Tibial nerve (tissue), 4 donors: ENCODE results near the gene ANXA10. TPM values are rescaled to one million over a fixed set of nuclear protein-coding genes. Genes with fewer than 3 reads are reported as not detected.

Experiments used
- DNase-seq, 2 donors: peaks; one replicate each; pipeline ENCODE4 v3.0.0-alpha.2; 2019; ENCODE audit warnings: low spot score in 2 of 2
- H3K27ac ChIP-seq, 4 donors: fragments of 200-600 bp; sonication (generic) in 3 of 4; one replicate each; pipeline ENCODE4 v1.5.1; 2017 to 2019; ENCODE audit warnings: mild to moderate bottlenecking in 1 of 4
- H3K27me3 ChIP-seq, 2 donors: fragments of 200-600 bp; sonication (generic) in 1 of 2; one replicate each; pipeline versions ENCODE4 v1.5.1 to v1.6.0; 2017 to 2019
- H3K36me3 ChIP-seq, 3 donors: fragments of 200-600 bp; sonication (generic); one replicate each; pipeline ENCODE4 v1.5.1; 2018 to 2019
- H3K4me1 ChIP-seq, 4 donors: fragments of 200-600 bp; sonication (generic) in 3 of 4; one replicate each; pipeline ENCODE4 v1.5.1; 2017 to 2019
- H3K4me3 ChIP-seq, 4 donors: fragments of 200-600 bp; sonication (generic) in 3 of 4; one replicate each; pipeline ENCODE4 v1.5.1; 2017 to 2019; ENCODE audit warnings: mild to moderate bottlenecking in 1 of 4, moderate library complexity in 1 of 4
- H3K9me3 ChIP-seq, 4 donors: fragments of 200-600 bp; sonication (generic) in 3 of 4; one replicate each; pipeline ENCODE4 v1.5.1; 2017 to 2019
- CTCF ChIP-seq, 5 experiments: fragments of 200-600 bp in 3 of 5; fragments of 450-650 bp in 2 of 5; sonication (generic) in 3 of 5; IDR thresholded peaks; one replicate each; pipeline ENCODE4 v1.5.1; 2016 to 2019; ENCODE audit warnings: antibody characterized with exemption in 5 of 5, mild to moderate bottlenecking in 3 of 5, moderate library complexity in 2 of 5
- EP300 ChIP-seq, 2 donors: sonication (generic); formaldehyde crosslinking; IDR thresholded peaks; one replicate each; pipeline ENCODE4 v1.6.1; 2017; ENCODE audit warnings: antibody characterized with exemption in 2 of 2, mild to moderate bottlenecking in 1 of 2
- POLR2A ChIP-seq, 2 donors: fragments of 450-650 bp; IDR thresholded peaks; one replicate each; pipeline ENCODE4 v1.6.1; 2017; ENCODE audit warnings: antibody characterized with exemption in 2 of 2, mild to moderate bottlenecking in 2 of 2, moderate library complexity in 2 of 2
- WGBS, 2 donors: methylation state at CpG; one replicate each; pipeline ENCODE4 v1.1.5; 2018; 5-methylcytosine and 5-hydroxymethylcytosine counted together
- total RNA-seq, 4 donors: library from RNA; depleted of rRNA; stranded (reverse); fragments of >200 nt; gene quantifications; one replicate each; pipeline ENCODE4 v1.1.0, GENCODE V29; 2016

Gene ANXA10
- total RNA-seq: not detected

DNA sequence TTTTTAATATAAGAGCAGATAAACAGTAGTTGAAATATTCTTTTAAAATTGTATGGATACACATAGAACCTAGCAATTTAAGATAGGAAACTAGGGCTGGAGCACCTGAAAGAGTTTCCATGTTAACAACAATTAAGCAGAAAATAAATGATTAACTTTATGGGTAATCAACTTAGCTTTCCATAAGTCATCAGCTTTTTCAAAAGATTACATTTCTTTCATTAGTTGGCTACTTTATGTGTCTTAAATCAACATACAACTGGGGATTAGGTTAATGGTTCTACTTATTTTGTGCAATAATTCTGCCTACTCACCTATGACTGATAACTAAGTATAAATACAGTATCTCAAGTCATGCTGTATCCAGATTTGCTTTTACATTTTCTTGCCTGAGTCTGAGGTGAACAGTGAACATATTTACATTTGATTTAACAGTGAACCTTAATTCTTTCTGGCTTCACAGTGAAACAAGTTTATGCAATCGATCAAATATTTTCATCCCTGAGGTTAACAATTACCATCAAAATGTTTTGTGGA is at the start of gene ANXA10:
Gene ANXA10, plus strand, starts transcription at position 362 of the 537 bp plus-strand sequence. Its CDS starts 164 bp downstream, at position 526.
- Histone ChIP-seq H3K27ac (no peak within 1 kb of the TSS), H3K4me3 (no peak within 1 kb of the TSS), H3K27me3 (no peaks in the 10 kb centered on the region), H3K36me3 (no peaks in the 10 kb centered on the region), H3K4me1 (no peaks in the 10 kb centered on the region), H3K9me3 (peaks cover 0 to 18% (median 3%) of the 10 kb centered on the region in 4 donors)
- DNase-seq: no peak
- 94 to 95% methylated on average over 1 of the region's 1 CpG for WGBS, 2 donors
- no peak for TF ChIP-seq EP300 (IDR thresholded peaks at IDR 0.05)
- TF ChIP-seq POLR2A (IDR thresholded peaks at IDR 0.05): no peak
- no peak for TF ChIP-seq CTCF (IDR thresholded peaks at IDR 0.05)

DNA sequence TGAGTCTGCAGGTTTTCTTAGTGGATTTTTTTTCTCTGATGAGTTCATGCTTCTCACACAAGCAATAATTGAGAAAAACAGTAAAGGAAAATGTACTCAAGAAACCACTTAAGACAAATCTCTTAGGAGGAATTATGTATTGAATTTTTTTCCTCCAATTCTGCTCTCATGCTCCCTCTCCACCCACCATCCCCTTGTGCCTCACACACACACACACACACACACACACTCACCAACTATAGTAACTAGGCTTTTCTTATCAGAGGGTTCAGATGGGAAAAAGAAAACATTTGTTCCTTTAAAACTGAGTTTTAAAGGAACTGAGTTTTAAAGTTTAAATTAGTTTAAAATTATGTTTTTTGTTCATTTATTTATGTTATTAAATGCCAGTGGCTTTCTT is 47.0 kb upstream of the ANXA10 start:
- peaks cover 0 to 30% (median 2%) of the 10 kb centered on the region in 4 donors for H3K9me3 ChIP-seq
- DNase-seq: no peak
- H3K36me3 ChIP-seq: no peaks in the 10 kb centered on the region
- no peak overlapping the region for H3K4me3 ChIP-seq
- no peak for TF ChIP-seq EP300 (IDR thresholded peaks at IDR 0.05)
- TF ChIP-seq POLR2A (IDR thresholded peaks at IDR 0.05): no peak
- no peak for TF ChIP-seq CTCF (IDR thresholded peaks at IDR 0.05)
- H3K4me1 ChIP-seq: no peaks in the 10 kb centered on the region
- H3K27ac ChIP-seq: no peak overlapping the region
- H3K27me3 ChIP-seq: no peaks in the 10 kb centered on the region

GRCh38 chr4:168050002-168050401 is 42.3 kb upstream of the ANXA10 start:
- Histone ChIP-seq H3K4me1 (no peaks in the 10 kb centered on the region), H3K27me3 (no peaks in the 10 kb centered on the region), H3K4me3 (no peak overlapping the region), H3K36me3 (no peaks in the 10 kb centered on the region), H3K9me3 (peaks cover 0 to 30% (median 2%) of the 10 kb centered on the region in 4 donors), H3K27ac (no peak overlapping the region)
- 77 to 81% methylated on average over 2 of the region's 2 CpGs for whole genome bisulfite sequencing, 2 donors
- DNase-seq: no peak
- TF ChIP-seq CTCF (IDR thresholded peaks at IDR 0.05) (no peak), POLR2A (IDR thresholded peaks at IDR 0.05) (no peak), EP300 (IDR thresholded peaks at IDR 0.05) (no peak)

DNA sequence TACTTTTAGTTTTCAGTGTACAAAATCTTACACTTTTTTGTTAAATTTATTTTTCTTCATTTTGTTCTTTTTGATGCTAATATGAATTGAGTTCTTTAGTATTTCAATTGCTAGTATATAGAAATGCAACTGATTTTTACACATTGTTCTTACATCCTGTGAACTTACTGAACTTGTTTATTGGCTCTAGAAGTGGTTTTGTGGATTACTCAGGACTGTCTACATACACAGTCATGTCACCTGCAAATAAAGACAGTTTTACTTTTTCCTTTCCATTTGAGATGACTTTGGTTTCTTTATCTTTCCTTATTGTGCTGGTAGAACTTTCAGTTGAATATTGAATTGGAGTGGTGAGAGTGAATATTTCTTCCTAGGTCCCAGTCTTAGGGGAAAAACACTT is 40.8 kb upstream of the ANXA10 start:
- Histone ChIP-seq H3K4me3 (no peak overlapping the region), H3K4me1 (no peaks in the 10 kb centered on the region), H3K27me3 (no peaks in the 10 kb centered on the region), H3K9me3 (peaks cover 0 to 30% (median 2%) of the 10 kb centered on the region in 4 donors), H3K36me3 (no peaks in the 10 kb centered on the region), H3K27ac (no peak overlapping the region)
- DNase-seq: no peak
- TF ChIP-seq EP300 (IDR thresholded peaks at IDR 0.05): no peak
- TF ChIP-seq POLR2A (IDR thresholded peaks at IDR 0.05): no peak
- TF ChIP-seq CTCF (IDR thresholded peaks at IDR 0.05): no peak

DNA sequence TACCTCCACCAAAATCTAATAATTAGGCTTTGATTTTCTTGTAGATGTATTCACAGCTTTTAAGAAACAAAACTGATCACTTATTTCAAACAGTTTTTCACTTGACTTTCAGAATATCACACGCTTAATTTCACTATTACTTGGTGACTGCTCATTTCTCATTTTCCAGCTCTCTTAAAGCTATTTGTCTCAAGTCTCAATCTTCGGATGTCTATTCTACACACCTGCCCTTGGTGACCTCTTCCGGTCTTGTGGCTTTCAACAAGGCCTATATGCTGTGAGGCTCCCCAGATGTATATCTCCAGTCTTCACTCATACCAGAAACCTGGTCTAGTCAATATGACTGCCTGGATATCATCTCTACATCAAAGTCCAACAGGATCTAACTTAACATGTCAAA is 34.9 kb upstream of the ANXA10 start:
- 89 to 93% methylated on average over 3 of the region's 3 CpGs for WGBS, 2 donors
- H3K36me3 ChIP-seq: no peaks in the 10 kb centered on the region
- H3K4me1 ChIP-seq: no peaks in the 10 kb centered on the region
- no peak for TF ChIP-seq POLR2A (IDR thresholded peaks at IDR 0.05)
- no peak for TF ChIP-seq EP300 (IDR thresholded peaks at IDR 0.05)
- no peak for TF ChIP-seq CTCF (IDR thresholded peaks at IDR 0.05)
- no peak for DNase-seq
- no peak overlapping the region for H3K27ac ChIP-seq
- no peaks in the 10 kb centered on the region for H3K27me3 ChIP-seq
- no peaks in the 10 kb centered on the region for H3K9me3 ChIP-seq
- H3K4me3 ChIP-seq: no peak overlapping the region
